Lower lobe of right lung (tissue), 2 donors: ENCODE data around the gene RBM20. TPM values are rescaled to one million over a fixed set of nuclear protein-coding genes. Genes with fewer than 3 reads are reported as not detected.

ENCODE experiments used
- ATAC-seq, 2 donors: fragments of 200-7000 bp; cut with Tn5 transposase; one replicate each; pipeline ENCODE4 v1.9.1; 2020 to 2022; ENCODE audit warnings: mild to moderate bottlenecking in 2 of 2, moderate library complexity in 2 of 2
- DNase-seq: peaks from one replicate; pipeline ENCODE4 v3.0.0-alpha.2; 2020
- H3K27ac ChIP-seq: fragments of 200-600 bp; one replicate; pipeline ENCODE4 v1.8.0; 2022
- H3K27me3 ChIP-seq: fragments of 200-600 bp; one replicate; pipeline ENCODE4 v1.8.0; 2022; ENCODE audit warnings: low read depth
- H3K36me3 ChIP-seq: fragments of 200-600 bp; one replicate; pipeline ENCODE4 v1.8.0; 2022; ENCODE audit warnings: mild to moderate bottlenecking
- H3K4me1 ChIP-seq: fragments of 200-600 bp; one replicate; pipeline ENCODE4 v1.8.0; 2022
- H3K4me3 ChIP-seq: fragments of 200-600 bp; one replicate; pipeline ENCODE4 v1.8.0; 2022; ENCODE audit warnings: mild to moderate bottlenecking
- H3K9me3 ChIP-seq: fragments of 200-600 bp; one replicate; pipeline ENCODE4 v1.8.0; 2022
- CTCF ChIP-seq: fragments of 200-600 bp; IDR thresholded peaks from one replicate; pipeline ENCODE4 v1.8.0; 2022; ENCODE audit warnings: antibody characterized with exemption, mild to moderate bottlenecking
- intact Hi-C: fragments of 100-400 bp; cut with DNase I; formaldehyde crosslinking; loops from one replicate; pipeline ENCODE4 v1.11.0; 2022
- total RNA-seq: library from RNA; stranded (reverse); fragmentation: NEBNext Ultra II Directional; extraction: Animal tissue kit (Norgen Biotek cat#: 25700); gene quantifications from one replicate; pipeline ENCODE4 v1.2.1, GENCODE V29; 2021
- donor health status: DM: no; HTN: yes; CAD: no; lungs with severe emphysema.

RBM20 gene
- total RNA-seq, 1 donor from 2014 or later: 1.0 TPM

- Histone ChIP-seq H3K4me1 (peaks cover 12% of the 10 kb centered on the region), H3K36me3 (no peaks in the 10 kb centered on the region), H3K4me3 (peak overlapping the region; percentile 62), H3K27ac (peak overlapping the region; percentile 71), H3K27me3 (peaks cover 31% of the 10 kb centered on the region), H3K9me3 (no peaks in the 10 kb centered on the region)
- TF ChIP-seq CTCF: peak; percentile 89
- ATAC-seq: peak; percentile 93 to 95
- peak; percentile 77 for DNase-seq
- intact Hi-C loops: no loop called here
Measured at GRCh38 chr10:110671788-110672579, 27.8 kb downstream of the RBM20 start.

- Histone ChIP-seq H3K4me3 (peak overlapping the region; percentile 62), H3K9me3 (no peaks in the 10 kb centered on the region), H3K27me3 (peaks cover 31% of the 10 kb centered on the region), H3K27ac (peak overlapping the region; percentile 71), H3K4me1 (peaks cover 12% of the 10 kb centered on the region), H3K36me3 (no peaks in the 10 kb centered on the region)
- TF ChIP-seq CTCF: no peak
- intact Hi-C loops: no loop called here
- no peak for DNase-seq
- ATAC-seq: peak; percentile 45 to 46
Measured at GRCh38 chr10:110672580-110672919, 28.4 kb downstream of the RBM20 start.

GRCh38 chr10:110676016-110676415 is 31.9 kb downstream of the RBM20 start:
- DNase-seq: no peak
- no peaks in the 10 kb centered on the region for H3K9me3 ChIP-seq
- no peak for ATAC-seq
- H3K27me3 ChIP-seq: peaks cover 21% of the 10 kb centered on the region
- no peak overlapping the region for H3K4me3 ChIP-seq
- intact Hi-C loops: no loop called here
- H3K27ac ChIP-seq: no peak overlapping the region
- TF ChIP-seq CTCF: no peak
- no peaks in the 10 kb centered on the region for H3K36me3 ChIP-seq
- H3K4me1 ChIP-seq: peaks cover 12% of the 10 kb centered on the region

- intact Hi-C loops: no loop called here
- Histone ChIP-seq H3K4me3 (no peak overlapping the region), H3K27ac (no peak overlapping the region), H3K36me3 (no peaks in the 10 kb centered on the region), H3K9me3 (no peaks in the 10 kb centered on the region), H3K4me1 (no peaks in the 10 kb centered on the region), H3K27me3 (peaks cover 16% of the 10 kb centered on the region)
- DNase-seq: no peak
- ATAC-seq: no peak
- no peak for TF ChIP-seq CTCF
Measured at GRCh38 chr10:110679486-110680272, 35.5 kb downstream of the RBM20 start.

- ATAC-seq: peak in 1 of 2 donors; percentile 27
- H3K36me3 ChIP-seq: no peaks in the 10 kb centered on the region
- H3K4me1 ChIP-seq: no peaks in the 10 kb centered on the region
- peaks cover 19% of the 10 kb centered on the region for H3K27me3 ChIP-seq
- no peaks in the 10 kb centered on the region for H3K9me3 ChIP-seq
- no peak overlapping the region for H3K4me3 ChIP-seq
- no peak for TF ChIP-seq CTCF
- intact Hi-C loops: no loop called here
- no peak overlapping the region for H3K27ac ChIP-seq
- DNase-seq: no peak
Measured at GRCh38 chr10:110680273-110681020, 36.3 kb downstream of the RBM20 start.
